Hypothalamus (tissue), 51 donors: ENCODE measurements around the gene VAPA.
"Not testable (repeated sequence)": the region's sequence is repeated elsewhere in the genome, so short reads cannot be mapped to it uniquely, and the experiment has no call there.

ENCODE experiments used
- DNase-seq, 51 donors: peaks; one replicate each; lab custom pipeline; 2025; lab: John Stamatoyannopoulos, UW

The VAPA gene

DNA sequence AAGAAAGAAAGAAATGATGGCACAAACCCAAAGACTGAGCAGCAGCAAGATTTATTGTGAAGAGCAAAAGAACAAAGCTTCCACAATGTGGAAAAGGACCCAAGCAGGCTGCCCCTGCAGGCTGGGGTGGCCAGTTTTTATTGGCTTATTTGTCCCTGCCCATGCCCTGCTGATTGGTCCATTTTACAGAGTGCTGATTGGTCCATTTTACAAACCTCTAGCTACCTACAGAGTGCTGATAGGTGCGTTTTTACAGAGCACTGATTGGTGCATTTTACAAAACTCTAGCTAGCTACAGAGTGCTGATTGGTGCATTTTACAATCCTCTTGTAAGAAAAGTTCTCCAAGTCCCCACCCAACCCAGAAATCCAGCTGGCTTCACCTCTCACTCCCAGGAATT is 1.5 kb upstream of the VAPA start:
- not testable (repeated sequence) for DNase-seq

DNA sequence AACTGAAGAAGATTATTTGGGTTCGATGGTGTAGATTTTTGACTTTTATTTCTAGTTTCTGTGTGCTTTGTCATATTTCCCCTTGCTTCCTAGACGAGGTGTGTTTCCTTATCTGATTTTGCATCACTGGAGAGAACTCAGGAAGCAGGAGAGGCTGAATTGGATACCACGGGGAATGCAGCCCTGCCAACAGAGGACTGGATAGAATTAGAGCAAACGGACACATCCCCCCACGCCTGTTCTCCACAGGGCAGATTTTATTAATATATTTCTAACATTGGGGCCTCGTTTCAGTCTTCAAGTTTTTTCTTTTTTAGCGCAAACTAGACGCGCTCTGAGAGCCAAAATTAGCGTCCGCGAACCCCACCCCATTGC is 678 bp upstream of the VAPA start:
- DNase-seq, result no peak

- DNase-seq, result peak in 1 of 51 donors; percentile 50
Observed at GRCh38 chr18:9914334-9914583, 443 bp downstream of the VAPA start.

GRCh38 chr18:9914584-9915290 is 921 bp downstream of the VAPA start:
- DNase-seq, result peak in 36 of 51 donors; percentile 3 to 65 (median 26)

DNA sequence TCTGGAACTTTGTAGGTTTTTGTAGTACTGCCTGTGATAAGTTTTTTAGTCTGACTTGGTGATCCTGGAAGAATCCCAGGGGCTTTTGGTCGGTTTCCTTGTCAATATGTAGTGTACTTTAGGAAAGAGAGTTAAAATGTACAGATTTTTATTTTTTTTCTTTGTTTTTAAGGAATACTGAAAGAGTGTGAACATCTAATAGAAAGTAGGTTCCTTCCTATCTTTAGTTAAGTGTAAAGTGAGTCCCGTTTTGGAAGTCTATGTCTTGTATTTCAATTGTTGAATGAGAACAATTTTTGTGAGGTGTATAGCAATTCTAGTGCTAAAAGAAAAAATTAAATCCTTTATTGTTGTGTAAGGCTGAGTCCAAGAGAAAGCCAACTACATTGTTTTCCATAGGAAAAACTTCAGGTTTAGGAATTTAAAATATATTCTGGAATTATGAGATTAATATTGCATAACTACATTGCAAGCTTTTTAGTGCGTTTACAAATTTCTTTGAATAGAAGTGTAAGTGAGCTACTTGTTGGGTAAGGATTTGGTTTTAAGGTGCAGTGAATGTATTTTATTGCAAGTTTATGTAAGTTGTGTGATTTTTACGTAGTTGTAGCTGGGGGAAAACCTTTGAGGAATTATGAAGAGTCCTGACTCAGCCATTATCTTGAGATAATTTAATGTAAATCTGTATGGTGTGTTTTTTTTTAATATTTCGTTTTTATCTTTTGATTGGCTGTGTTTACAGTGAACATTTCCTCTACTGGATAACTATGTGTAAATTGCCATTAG is 1.7 kb downstream of the VAPA start:
- DNase-seq, result no peak

DNA sequence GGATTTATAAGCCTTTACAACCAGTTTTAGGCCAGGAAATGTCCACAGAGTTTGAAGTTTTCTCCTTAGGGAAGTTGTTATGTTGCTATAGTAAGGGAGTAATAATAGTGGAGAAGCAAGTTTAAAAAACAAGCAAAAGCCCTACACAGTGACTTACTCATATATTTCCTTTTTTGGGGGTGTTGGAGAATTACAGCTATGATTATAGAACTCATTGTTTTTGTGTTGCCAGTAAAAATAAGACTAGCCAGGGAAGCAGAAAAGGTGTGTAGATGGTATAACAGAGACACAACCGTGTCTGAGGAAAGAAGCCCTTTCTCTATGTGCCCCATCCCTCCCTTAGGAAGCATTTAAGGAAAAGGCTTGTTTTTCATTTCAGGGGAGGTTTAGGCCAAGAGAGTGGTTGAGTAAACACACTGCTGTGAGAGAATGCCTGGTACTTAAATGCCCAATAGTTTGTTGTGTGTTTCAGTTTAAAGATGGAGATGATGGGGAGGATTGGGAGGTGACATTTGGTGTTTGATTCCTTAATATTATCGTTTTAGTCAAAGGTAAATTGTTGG is 2.3 kb downstream of the VAPA start:
- DNase-seq, result no peak

- no peak for DNase-seq
Observed at GRCh38 chr18:9916808-9917207, 3.0 kb downstream of the VAPA start.

DNA sequence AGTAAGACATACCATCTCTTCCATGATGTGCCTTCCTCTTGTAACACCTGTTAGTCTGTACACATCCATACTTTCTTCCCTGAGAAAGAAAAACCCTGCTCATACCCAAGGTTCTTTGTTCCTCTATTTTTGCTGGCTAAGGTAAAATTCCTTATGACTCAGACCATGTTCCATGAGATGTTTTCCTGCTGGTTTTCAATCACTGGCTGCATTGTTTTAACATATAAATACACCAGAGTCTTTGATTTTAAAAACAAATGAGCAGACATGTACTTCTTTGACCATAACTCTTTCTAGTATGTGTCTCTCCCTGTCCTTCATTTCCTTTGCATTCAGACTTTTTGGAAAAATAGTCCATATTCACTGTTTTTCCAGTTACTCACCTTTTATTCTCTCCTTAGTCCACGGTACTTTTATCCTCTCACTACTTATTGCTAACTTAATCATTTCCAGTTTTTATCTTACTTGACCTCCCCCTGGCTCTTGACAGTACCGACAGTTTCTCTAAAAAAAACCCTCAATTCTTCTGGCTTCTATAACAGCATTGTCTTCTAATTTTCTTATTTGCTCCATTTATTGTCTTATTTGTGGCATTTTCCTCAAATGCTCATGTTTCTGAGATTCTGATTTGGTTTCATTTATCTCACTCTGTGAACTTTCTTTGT is 4.3 kb downstream of the VAPA start:
- DNase-seq, result no peak

DNA sequence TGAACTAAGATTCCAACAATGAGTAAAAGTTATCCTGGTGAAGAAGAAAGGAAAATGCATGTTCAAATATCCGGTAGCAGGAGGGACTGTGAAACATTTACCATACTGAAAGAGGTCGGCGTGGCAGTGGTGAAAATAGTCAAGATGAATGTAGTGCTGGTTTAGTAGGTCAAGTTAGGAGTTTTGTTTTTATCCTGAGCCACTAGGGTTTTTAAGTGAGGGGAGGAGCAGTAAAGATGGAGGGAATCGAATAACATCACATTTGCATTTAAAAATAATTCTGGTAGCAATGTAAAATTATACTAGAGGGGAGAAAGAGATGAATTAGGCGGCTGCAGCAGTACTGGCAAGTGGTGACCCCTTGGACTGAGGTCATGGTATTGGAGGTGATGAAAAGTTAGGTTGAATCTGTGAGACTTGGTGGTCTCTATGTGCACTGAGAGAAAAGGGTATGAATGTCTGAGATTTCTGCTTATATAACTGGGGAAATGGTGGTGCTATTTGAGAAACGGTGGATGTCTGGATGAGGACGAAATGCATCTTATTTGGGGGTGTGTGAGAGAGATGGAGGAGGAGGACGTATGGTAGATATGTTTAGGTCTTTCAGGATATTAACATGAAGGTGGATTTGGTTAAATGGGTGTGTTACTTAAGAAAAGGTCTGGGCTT is 5.9 kb downstream of the VAPA start:
- no peak for DNase-seq

DNA sequence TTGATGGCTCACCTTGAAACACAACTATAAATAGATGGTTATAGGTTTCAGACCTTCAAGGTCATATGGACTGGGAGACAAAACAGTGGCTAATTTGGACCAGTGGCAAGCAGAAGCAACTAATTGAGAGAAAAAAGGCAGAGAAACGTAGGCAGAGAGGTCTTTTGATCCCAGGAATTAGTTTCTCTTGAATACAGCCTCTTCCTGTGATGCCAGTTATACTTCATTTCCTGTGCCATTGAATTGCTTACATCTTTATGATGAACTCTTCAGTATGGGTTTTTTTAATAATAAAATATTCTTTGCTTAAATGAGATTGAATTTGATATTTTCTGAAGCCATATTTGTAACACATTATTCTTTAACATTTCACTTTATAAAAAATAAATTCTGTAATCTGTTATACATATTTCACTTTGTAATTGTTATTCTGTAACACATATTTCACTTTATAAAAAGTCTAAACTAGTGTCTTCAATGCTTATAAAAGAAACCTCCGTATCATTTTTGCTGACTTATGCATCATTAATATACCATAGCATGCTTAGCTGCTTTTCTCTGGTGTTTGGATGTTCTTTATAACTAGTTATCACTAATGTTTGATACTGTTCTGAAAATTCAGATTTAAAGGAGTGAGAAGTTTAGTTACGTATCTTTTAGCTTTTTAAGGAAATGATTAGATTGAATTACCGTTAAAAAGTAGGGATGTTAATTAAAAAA is 8.9 kb downstream of the VAPA start:
- DNase-seq, result no peak

DNA sequence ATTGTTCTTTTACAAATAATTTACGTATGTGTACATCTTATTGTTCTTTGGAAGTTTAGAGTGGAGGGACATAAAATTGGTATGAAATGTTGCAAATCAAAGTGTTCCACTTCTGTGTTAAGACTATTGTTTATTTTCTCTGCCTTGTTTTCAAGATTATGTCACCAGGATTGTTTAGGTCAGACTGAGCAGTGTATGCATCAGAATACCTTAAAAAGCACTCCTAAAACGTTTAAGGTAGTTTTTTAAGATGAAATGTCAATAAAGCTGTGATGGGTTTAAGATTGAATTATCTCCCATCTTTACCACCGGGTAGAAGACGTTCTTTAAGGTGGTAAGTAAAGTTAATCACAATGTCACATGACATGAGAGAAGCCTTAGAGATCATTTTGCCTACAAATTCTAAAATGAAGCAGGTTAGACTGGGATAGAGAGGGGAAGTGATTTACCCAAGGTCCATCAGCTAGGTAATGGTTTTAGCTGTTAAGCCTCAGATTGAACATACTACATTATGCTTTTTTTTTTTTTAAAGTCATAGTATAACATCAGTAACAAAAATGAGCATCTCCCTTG is 10.6 kb downstream of the VAPA start:
- no peak for DNase-seq

GRCh38 chr18:9925369-9925768 is 11.6 kb downstream of the VAPA start:
- DNase-seq, result no peak

DNA sequence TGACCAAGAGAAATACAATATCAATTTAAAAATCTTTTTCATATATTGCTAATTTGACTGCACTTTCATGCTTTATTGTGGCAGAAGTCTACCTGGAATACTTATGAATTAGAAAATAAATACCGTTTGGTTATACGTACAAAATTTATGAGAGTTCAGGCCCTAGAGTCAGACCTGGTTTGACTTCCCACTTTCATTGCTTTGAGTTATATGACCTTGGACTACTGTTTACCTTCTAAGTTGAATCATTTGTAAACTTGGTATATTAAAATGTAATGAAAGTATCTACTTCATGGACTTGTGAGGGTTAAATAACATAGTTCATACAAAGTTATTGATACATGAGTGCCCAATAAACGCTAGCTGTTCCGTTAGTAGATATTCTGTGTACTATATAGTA is 12.0 kb downstream of the VAPA start:
- no peak for DNase-seq

DNA sequence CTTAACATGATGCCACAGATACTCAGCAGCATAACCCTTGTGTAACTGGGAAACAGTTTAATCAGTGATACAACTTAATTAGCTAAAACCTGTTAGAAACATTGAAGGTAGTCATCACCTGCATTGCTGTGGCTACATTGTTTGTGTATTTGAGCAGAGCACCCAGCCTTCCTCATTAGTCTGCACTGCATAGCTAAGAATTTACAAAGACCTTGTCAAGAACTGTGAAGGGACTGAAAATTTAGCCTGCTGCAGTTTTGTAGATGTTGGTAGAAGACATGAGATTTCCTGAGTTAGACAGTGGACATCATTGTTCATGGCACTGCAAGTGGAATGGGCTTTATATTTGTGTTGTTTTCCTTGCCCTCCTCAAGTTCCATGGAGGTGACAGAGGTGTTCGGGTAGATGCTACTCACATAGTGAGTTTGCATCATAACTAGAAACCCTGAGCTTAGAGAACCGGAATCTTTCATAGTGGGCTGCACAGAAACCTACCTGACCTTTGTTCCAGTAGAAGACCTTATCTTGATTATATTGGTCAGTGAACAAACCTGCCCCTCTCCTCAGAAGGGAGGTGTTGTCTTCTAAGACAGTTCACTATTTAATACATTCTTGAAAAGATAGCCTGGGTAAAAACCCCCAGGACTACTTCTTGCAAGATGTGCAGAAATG is 12.5 kb downstream of the VAPA start:
- DNase-seq, result no peak

DNA sequence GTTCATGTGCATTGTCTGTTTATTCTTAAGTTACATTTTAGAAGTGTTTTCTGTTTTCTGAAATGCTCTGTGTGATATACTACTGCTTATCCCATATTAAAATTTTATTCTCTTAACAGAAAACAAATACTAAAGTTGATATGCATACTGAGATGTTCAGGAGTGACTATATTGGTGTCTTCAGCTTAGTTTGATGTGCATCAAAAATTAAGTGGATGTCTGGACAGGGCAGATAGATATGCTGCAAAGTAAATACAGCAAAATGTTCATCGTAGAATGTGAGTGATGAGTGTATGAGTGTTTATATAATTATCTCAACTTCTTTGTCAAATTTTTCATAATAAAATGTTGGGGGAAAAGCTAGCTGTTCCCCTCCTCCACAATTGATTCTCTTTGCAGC is 13.2 kb downstream of the VAPA start:
- DNase-seq, result no peak

GRCh38 chr18:9927392-9928063 is 13.7 kb downstream of the VAPA start:
- DNase-seq, result no peak

- DNase-seq, result no peak
Observed at GRCh38 chr18:9928646-9929259, 14.9 kb downstream of the VAPA start.

- no peak for DNase-seq
Observed at GRCh38 chr18:9930299-9930884, 16.6 kb downstream of the VAPA start.
